GM18511 (cell line): ENCODE data around the gene TRPM3.

Experiments used
- ATAC-seq: cut with Tn5 transposase; IDR thresholded peaks from one replicate; pipeline ENCODE4 v1.9.1; 2021; ENCODE audit warnings: mild to moderate bottlenecking, moderate library complexity; ENCODE audit not compliant: unreplicated experiment

TRPM3 gene

DNA sequence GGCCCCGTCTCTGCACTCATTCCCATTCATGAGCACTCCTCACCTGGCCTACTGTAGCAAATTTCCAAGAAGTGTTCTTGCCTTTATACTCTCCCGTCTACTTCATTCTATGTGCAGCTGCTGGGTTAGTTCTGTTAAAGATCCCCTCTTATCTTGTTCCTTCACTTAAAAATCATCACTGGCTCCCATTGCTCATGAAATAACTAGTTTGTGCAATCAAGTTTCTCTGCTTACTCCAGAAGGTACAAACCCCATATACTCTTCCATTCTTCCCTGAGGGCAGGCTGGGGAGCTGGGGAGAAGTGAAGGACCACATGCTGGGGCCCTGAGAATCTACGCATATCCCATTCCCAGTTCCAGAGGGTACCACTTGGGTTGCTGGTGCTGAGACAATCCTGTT is 622.6 kb downstream of the TRPM3 start:
- no peak for ATAC-seq

DNA sequence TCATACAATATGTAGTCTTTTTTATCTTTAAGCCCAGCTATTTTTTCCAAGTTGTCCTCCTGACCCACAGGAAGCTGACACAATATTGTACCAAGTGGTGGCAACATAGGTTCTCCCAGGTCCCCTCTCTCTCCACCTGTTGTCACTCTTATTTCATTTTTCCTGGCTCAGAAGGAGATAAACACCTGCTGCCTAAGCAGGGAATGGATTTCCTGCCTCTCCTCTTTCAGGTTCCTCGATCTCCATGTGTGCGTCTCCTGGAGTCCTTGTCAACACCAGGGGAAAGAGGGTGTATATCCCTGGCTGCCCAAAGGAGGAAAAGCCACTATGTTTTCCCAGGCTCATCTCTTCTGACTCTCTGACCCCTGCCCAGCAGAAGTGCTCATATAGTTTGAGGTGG is 625.2 kb downstream of the TRPM3 start:
- no peak for ATAC-seq

DNA sequence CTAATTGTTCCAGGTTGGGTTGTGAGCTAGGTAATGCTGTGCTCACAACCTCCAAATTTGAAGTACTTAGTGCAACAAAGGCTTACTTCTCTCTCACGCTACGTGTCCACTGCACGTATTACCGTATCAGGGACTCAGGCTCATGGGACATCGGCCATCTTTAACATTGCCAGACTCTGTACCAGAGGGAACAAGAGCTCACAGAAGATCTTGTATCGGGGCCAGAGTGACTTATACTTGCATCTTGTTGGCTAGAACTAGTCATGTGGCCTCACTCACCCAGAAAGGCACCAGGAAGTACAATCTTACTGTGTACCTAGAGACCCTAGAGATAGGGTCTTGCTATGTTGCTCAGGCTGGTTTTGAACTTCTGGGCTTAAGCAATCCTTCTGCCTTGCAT is 625.9 kb downstream of the TRPM3 start:
- no peak for ATAC-seq

DNA sequence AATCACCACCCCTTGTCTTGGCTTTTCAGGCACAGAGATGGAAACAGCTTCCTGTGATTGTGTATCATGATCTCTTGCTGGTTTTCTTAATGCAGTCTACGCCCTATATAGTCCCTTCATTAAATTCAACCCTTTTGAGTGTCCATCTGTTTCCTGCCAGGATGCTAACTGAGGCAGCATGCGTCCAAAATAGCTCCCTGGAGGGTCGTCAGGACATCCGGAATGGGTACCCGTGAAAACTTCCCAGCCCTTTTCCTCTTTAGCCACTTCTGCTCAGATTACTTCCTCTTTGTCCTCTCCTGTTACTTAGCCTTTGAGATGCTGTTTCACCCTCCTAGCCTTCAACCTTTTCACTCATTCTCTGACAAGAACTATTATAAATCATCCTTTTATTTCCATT is 627.2 kb downstream of the TRPM3 start:
- no peak for ATAC-seq

DNA sequence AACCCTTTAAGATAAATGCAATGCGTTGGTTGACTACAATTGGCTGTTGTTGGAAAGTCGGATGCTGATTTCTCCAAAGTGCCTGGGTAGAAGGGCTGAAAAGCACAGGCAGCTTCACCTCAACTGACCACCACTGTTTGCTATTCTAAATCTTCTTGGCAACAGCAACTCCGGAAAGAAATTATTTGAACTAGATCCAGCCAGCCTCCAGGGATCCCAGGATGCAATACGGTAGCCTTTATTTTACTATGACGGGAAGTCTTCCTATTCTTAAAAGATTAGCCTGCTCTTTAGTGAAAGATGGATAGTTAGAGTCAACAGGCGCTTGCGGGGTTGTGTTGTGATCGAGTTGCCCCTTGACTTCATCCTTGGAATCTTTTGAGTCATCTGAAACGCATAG is 628.4 kb downstream of the TRPM3 start:
- ATAC-seq = no peak

DNA sequence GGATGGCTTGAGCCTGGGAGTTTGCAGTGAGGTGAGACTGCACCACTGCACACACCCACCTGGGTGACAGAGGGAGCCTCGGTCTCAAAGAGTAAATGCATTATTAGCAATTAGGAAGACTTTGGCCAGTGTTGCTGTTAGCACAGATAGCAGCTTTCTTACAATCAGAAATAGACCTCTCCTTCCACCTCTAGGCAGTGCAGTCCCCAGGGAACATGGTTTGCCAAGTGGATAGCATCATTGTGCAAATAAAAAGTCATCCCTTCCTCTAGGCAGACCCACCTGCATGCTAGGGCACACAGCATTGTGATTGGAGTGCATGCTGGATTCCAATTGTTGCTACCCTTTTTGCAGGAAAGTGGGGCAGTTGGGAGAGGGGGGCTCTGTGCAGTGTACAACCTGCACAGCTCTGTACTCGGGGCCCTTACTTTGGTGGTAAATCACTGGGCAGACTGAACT is 629.1 kb downstream of the TRPM3 start:
- no peak for ATAC-seq

DNA sequence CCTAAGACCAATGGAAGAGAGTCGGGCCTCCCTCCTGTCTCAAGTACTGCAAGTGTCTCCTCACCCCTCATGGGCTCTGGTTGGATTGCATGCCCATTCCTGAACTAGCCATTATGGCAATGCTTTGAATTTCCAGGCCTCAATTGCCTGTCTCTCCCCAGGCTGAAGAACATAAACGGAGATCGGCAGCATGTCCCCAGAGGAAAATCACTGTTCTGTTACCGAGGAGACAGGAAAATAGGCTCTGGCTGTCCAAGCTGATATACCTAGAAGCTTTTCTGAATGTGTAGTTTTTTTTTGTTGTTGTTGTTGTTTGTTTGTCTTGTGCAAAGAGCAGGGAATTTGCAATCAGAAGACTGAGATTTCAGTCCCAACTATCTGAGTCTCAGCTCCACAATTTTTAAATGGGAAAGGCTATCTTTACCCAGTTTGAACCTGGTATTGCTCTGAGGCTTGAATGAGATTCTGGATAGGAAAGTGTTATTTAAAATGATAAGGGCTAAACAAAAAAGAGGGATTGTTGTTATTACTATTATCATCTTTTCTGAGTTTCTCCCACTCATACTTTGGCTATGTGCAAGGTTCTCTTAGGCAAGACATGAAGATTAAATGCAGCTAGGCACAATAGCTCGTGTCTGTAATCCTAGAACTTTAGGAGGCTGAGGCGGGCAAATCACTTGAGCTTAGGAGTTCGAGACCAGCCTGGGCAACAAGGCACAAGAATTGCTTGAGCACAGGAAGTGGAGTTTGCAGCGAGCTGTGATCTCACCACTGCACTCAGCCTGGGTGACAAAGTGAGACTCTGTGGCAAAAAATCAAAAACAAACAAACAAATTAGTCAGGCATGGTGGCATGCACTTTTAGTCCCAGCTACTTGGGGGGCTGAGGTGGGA is 629.7 kb downstream of the TRPM3 start:
- ATAC-seq = no peak

DNA sequence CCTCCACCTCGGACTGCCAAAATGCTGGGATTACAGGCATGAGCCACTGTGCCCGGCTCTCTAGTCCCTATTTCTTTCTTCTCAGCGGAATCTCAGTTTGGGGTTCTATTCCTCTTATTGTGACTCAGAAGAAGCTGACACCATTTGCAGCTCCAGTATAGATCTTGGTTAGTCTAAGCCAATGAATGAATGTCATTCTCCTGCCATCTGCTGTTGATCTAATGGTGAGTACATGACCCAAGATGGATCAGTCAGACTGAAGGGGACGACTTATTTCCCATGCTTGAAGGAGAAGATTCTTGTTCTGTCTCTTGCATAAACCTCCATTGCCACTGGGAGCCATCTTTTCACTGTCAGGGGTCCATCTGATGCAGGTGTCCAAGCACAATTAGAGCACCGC is 630.9 kb downstream of the TRPM3 start:
- no peak for ATAC-seq

DNA sequence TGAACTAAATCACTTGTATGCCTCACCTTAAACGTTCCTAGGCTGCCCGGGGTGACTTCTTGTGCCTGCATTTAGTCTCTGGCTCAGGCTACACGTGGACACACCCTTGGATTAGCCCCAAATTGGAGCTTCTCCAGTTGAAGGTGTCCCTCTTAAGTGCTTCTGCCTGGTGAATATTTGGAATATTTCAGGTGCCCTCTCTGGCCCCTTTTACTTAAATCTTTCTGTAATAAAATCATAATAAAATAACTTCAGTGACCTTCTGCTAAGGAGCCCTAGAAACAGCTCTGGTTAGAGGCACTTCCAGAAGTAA is 632.7 kb downstream of the TRPM3 start:
- ATAC-seq = no peak

DNA sequence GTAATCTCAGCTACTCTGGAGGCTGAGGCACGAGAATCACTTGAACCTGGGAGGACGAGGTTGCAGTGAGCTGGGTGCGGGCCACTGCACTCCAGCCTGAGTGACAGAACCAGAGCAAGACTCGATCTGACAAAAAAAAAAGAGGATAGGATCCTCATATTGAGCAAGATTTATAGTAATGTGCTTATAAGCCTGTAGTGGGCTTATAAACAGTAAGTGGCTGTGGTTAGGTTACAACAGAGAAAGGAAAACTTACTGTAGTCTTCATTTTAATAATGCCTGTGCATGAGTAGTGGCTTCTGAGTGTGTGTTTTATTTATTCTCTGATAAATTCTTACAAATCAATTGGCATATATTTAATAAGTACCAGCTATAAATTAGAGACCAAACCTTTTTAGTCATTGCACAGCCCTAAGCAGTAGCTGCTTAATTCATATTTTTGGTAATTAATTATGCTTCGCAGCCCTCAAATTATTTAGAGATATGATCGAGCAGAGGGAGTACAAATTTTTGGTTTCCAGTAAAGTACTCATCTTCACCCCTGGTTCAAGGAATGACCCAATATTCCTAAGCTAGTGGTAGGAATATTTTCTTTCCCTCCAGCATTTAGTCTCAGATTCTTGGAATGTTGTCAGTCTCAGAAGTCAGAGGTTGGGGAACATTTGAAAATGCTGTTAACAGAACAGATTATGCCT is 633.2 kb downstream of the TRPM3 start:
- no peak for ATAC-seq

DNA sequence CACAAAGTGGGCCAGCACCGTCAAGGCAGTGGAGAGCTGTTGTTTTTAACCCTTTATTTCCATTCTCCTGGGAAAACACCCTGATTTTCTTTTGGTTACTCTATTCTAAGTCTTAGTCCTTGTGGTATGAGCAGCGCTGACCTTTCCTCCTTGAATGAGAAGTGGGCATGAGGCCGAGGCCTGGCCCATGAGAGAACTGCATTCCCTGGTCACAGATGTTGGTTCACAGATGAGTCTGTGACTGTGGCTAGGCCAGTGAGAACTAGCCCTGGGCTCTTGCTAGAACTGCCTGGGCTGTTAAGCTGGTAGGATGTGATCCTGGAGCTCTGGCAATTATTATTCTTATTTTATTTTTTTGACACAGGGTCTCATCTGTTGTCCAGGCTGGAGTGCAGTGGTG is 635.3 kb downstream of the TRPM3 start:
- ATAC-seq = no peak

DNA sequence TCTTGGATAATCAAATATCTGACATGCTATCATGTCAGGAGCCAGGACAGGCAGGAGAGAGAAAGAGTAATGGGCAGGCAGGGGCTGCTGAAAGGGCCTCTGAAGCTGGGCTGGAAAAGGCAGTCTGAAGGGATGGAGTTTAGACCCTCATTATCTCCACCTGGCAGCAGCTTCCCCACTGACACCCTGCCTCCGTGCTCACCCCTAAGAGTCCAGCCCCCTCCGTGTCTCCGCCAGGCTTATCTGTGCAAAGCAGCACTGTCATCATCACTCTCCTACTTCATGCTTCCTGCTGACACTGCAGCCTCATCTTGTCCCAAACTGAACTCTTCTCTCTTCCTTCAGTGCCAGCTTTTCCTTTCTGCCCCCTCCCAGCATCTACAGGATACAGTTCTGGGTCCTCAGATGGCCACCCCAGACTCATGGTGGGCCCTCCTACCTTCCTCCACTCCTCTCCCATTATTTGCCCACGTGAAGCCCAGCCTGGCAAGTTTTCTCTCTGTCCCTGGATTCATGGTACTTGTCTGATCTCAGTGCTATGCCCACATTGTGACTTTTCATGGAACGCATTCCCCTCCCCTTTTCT is 636.1 kb downstream of the TRPM3 start:
- ATAC-seq = no peak

DNA sequence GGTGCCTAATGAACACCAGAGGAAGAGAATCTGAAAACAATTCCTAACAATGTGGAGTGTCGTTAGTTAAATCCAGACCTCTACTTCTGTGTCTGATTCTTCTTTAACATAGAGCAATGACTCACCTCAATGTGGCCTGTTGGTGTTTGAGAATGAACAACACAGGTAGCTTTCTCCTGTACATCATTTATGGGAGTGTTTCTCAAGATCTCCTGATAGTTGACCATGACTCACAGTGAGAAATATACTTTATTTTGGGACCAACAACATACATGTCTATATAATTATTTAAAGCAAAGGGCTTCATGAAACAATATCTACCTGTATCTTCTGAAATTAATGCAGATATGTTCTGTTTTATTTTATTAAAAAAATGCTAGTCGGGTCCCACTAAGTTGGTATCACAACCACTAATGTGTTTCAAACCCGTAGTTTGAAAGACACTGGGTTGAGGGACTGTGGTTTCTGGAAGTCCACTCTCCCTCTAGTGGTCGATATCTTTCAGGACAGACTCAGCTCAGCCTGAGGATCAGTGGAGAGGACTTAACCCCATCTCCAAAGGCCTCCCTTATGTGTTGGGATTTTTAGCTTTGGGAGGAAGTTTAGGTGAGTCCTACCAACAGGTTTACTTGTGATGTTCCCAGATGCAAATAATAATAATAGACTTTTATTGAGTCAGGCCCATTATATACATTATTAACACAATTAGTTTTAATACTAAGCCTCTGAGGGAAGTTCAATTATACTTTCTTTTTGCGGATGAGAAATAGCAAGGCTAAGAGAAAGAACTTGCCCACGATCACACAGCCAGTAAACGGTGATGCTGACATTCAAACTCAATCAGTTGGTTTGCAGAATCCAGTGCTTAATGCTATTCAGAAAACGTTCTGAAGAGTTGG is 636.9 kb downstream of the TRPM3 start:
- ATAC-seq = peak; percentile 79

DNA sequence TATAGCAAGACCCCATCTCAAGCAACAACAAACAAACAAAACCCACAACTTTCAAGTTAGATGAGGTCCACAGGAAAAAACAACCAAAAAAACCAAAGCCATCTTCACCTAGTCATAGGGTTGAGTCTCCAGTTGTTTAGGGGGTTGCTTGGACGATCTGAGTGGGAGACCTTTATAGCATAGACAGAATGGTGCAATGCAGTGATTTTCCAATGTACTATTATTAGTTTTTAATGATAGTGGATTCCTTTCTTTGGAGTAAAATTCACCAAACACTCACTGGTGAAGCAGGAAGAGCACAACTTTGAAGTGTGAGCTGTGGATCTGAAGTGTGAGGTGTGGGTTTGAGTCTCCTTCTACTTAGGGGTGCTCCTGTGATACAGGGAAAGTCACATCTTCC is 640.0 kb downstream of the TRPM3 start:
- ATAC-seq = no peak

DNA sequence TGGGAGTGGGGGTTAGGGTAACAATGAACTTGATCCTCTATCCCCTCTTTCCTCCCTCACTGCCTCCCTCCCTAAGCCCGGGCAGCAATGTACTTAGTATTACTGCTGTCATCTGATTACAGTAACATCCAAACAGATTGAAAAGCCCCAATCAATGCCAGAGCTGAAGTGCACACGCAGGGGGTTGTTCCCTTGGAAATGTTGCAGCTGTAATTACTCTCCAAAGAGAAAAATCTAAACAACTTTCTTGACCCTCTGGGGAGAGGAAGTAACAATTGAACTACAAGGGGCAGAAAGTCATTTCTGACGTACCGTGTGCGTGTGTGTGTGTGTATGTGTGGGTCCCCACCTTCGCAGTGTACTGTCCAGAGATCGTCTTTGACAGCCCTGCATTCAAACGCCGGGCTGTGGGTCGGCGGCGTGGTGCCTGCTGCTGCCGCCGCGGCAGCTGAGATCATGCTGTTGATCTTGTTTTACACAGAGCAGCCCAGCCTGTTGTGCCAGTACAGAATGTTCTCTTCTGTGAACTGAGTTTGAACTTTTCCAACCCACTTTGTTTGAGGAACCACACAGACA is 640.9 kb downstream of the TRPM3 start:
- no peak for ATAC-seq

DNA sequence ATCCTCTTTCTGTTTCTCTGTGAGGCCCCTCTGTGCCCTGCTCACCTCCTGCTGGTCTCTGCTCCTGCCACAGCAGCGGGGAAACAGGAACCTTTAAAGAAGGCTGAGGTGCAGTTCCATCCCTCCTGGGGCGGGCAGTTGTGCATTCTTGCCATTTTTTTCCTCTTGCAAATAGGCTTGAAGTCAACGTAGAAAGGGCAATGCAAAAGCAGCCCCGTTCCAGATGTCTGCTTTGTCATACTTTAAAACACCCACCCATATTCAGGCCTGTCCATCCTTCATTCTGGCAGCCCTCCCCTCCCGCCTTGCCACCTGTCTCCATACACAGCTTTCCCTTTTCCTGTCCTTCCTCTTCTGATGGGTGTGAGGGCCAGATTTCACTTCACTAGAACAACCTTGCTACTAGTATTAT is 641.5 kb downstream of the TRPM3 start:
- ATAC-seq = no peak
